Fibroblast of the aortic adventitia (primary cell): ENCODE measurements around the gene SYTL1. TPM values are rescaled to one million over a fixed set of nuclear protein-coding genes. Genes with fewer than 3 reads are reported as not detected.

Source experiments
- DNase-seq: peaks from one replicate; pipeline ENCODE4 v3.0.0-alpha.2; 2010; ENCODE audit warnings: low read depth
- H3K4me3 ChIP-seq: 2 replicates; pipeline ENCODE4 v1.5.1; 2011; ENCODE audit warnings: low read depth, mild to moderate bottlenecking, control low read depth, low read length, moderate library complexity
- total RNA-seq: library from RNA; depleted of rRNA; stranded (reverse); fragments of >200 nt; gene quantifications from 2 replicates; pipeline ENCODE4 v1.2.3, GENCODE V29; 2012; ENCODE audit warnings: low replicate concordance
- TF ChIP-seq, protein P1 (sequence below): IDR thresholded peaks from 2 replicates; pipeline ENCODE4 v1.5.1; 2011; ENCODE audit warnings: mild to moderate bottlenecking, low read length, control low read depth, inconsistent platforms; ENCODE audit not compliant: insufficient read depth

The SYTL1 gene
- total RNA-seq, 1 donor = 0.09 TPM

DNA sequence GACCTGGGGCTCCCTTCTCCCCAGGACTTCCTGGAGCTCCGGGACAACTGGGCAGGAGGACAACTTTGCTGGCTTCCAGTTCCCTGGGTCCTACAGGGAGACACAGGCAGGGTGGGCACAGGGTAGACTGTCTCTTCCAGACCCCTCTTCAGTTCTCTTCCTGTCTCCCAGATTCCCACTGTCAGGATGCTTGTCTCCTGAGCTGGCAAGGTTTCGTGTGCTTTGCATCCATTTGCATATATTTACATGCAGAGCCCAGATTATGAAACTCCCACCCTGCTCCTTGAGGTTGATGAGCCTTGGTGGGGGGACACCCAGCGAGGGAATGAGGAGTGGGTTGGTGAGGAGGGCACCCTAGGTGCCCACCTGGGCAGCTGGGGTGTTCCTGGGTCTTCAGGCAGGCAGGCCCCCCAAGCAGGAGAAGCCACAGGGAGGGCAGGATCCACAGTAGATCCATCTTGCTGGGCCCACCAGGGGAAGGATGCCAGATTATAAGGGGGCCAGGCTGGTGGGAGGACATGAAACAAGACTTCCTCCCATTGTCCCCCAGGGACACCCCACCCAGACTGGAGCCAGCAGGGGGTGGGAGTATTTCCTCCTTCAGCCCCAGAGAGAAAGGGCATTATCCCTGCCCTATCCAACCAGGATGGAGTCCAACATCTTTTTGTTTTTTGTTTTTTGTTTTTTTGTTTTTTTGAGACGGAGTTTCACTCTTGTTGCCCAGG lies 32.7 kb downstream of the SYTL1 start, which contains the start of gene FCN3:
FCN3 (minus strand) TSS at position 463 of the 725 bp plus-strand sequence; CDS start at position 457, 6 bp downstream.
- H3K4me3 ChIP-seq = no peak within 1 kb of the TSS
- DNase-seq = no peak

GRCh38 chr1:27377760-27378495 lies 36.1 kb downstream of the SYTL1 start:
- no peak for DNase-seq
- TF ChIP-seq, protein P1, sequence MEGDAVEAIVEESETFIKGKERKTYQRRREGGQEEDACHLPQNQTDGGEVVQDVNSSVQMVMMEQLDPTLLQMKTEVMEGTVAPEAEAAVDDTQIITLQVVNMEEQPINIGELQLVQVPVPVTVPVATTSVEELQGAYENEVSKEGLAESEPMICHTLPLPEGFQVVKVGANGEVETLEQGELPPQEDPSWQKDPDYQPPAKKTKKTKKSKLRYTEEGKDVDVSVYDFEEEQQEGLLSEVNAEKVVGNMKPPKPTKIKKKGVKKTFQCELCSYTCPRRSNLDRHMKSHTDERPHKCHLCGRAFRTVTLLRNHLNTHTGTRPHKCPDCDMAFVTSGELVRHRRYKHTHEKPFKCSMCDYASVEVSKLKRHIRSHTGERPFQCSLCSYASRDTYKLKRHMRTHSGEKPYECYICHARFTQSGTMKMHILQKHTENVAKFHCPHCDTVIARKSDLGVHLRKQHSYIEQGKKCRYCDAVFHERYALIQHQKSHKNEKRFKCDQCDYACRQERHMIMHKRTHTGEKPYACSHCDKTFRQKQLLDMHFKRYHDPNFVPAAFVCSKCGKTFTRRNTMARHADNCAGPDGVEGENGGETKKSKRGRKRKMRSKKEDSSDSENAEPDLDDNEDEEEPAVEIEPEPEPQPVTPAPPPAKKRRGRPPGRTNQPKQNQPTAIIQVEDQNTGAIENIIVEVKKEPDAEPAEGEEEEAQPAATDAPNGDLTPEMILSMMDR = no peak
- H3K4me3 ChIP-seq = no peak overlapping the region

More for the DNA sequence above, 32.7 kb downstream of the SYTL1 start, which contains the start of gene FCN3:
- TF ChIP-seq, protein P1 = no peak

GRCh38 chr1:27379564-27380122 lies 37.8 kb downstream of the SYTL1 start:
- TF ChIP-seq, protein P1 = no peak
- no peak overlapping the region for H3K4me3 ChIP-seq
- no peak for DNase-seq

GRCh38 chr1:27380224-27380623 lies 38.4 kb downstream of the SYTL1 start:
- DNase-seq = no peak
- H3K4me3 ChIP-seq = no peak overlapping the region
- TF ChIP-seq, protein P1 = no peak

- TF ChIP-seq, protein P1 = no peak
- H3K4me3 ChIP-seq = no peak overlapping the region
- DNase-seq = no peak
Observed at GRCh38 chr1:27380766-27381733, 39.2 kb downstream of the SYTL1 start.
